CD4-positive, alpha-beta T cell (primary cell): ENCODE results near the gene IQCH. TPM values are rescaled to one million over a fixed set of nuclear protein-coding genes. Genes with fewer than 3 reads are reported as not detected.

Source experiments
- ATAC-seq: fragments of 200-7000 bp; cut with Tn5 transposase; one replicate; pipeline ENCODE4 v1.10.0; 2022; ENCODE audit warnings: mild to moderate bottlenecking; ENCODE audit not compliant: poor library complexity
- CTCF ChIA-PET: fragments of 350-600 bp; sonication (Branson Sonifier 250); formaldehyde crosslinking; loops from one replicate; lab custom pipeline; 2021; ENCODE audit warnings: antibody characterized with exemption, inconsistent platforms; lab: Charles Lee
- POLR2A ChIA-PET: fragments of 350-600 bp; sonication (Branson Sonifier 250); formaldehyde crosslinking; loops from one replicate; lab custom pipeline; 2021; ENCODE audit warnings: antibody characterized with exemption, inconsistent platforms; lab: Charles Lee
- DNase-seq, 14 experiments: peaks; one replicate each; pipeline ENCODE4 v3.0.0-alpha.2; 2013 to 2020; ENCODE audit warnings: mixed read lengths in 2 of 14
- H3K27ac ChIP-seq, 2 donors: one replicate each; pipeline versions ENCODE4 v1.5.1 to v1.7.0; 2013; ENCODE audit warnings: low read length in 2 of 2, low read depth in 1 of 2, mild to moderate bottlenecking in 1 of 2
- H3K27me3 ChIP-seq, 2 experiments: 1 replicate in 1 of 2; 2 replicates in 1 of 2; pipeline versions ENCODE4 v1.6.1 to v1.7.0; 2013; ENCODE audit warnings: low read length in 2 of 2, control low read depth in 1 of 2, mild to moderate bottlenecking in 1 of 2, moderate library complexity in 1 of 2; ENCODE audit not compliant: insufficient read depth in 2 of 2, control insufficient read depth in 1 of 2
- H3K36me3 ChIP-seq: one replicate; pipeline ENCODE4 v1.6.1; 2013; ENCODE audit warnings: low read length, control low read depth; ENCODE audit not compliant: insufficient read depth
- H3K4me1 ChIP-seq: one replicate; pipeline ENCODE4 v1.6.1; 2013; ENCODE audit warnings: low read length, control low read depth; ENCODE audit not compliant: insufficient read depth
- H3K4me3 ChIP-seq: one replicate; pipeline ENCODE4 v1.5.1; 2013; ENCODE audit warnings: mild to moderate bottlenecking, low read length, moderate library complexity
- H3K9me3 ChIP-seq, 2 experiments: 1 replicate in 1 of 2; 2 replicates in 1 of 2; pipeline versions ENCODE4 v1.6.1 to v1.7.0; 2013; ENCODE audit warnings: low read length in 2 of 2, mild to moderate bottlenecking in 2 of 2, control low read depth in 1 of 2, moderate library complexity in 1 of 2; ENCODE audit not compliant: control insufficient read depth in 1 of 2, insufficient read depth in 1 of 2
- H3K27ac Mint-ChIP-seq: one replicate; pipeline ENCODE4 v1.8.0; 2020; ENCODE audit warnings: mixed read lengths
- H3K27me3 Mint-ChIP-seq: one replicate; pipeline ENCODE4 v1.8.0; 2021; ENCODE audit warnings: mixed read lengths
- H3K36me3 Mint-ChIP-seq: one replicate; pipeline ENCODE4 v1.8.0; 2021; ENCODE audit warnings: low read depth, mixed read lengths
- H3K4me1 Mint-ChIP-seq: one replicate; pipeline ENCODE4 v1.8.0; 2021; ENCODE audit warnings: low read depth, mixed read lengths
- H3K4me3 Mint-ChIP-seq: one replicate; pipeline ENCODE4 v1.8.0; 2020; ENCODE audit warnings: mild to moderate bottlenecking, mixed read lengths
- H3K9me3 Mint-ChIP-seq: one replicate; pipeline ENCODE4 v1.8.0; 2020; ENCODE audit warnings: mixed read lengths
- intact Hi-C, 2 experiments: fragments of 100-400 bp; cut with DNase I in 1 of 2; cut with micrococcal nuclease in 1 of 2; formaldehyde crosslinking; loops; one replicate each; pipeline versions ENCODE4 v1.15.1 to v1.9.0; 2023 to 2025; cut with DNase I, micrococcal nuclease
- total RNA-seq, 174 experiments: library from RNA in 2 of 174; stranded (reverse) in 2 of 174; gene quantifications; one replicate each; pipeline ENCODE4 v1.2.3 and lab custom pipeline; 2021 to 2026
- TF ChIP-seq, protein P1 (sequence below): fragments of 200-600 bp; IDR thresholded peaks from one replicate; pipeline ENCODE4 v1.8.0; 2022; ENCODE audit warnings: antibody characterized with exemption, mild to moderate bottlenecking

Gene IQCH
- total RNA-seq, 2 experiments from 2014 or later: 0.85 to 1.3 TPM

DNA sequence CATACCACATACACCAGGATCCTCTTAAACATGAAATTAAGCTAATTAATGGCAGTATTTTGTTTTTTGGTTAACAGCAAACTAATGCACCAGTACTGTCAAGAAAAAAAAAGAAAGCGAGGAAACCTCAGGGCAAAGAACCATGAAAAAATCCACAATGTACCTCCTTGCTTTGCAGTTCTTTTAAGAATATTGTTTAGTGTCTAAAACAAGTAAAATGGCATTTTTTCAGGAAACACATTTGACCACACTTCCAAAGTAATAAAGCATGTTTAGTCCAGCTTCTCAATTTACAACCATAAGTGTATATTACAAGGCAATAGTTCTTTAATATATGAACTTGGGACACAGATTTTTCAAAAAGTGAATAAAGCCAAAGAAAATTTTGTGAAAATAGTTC lies 26.7 kb upstream of the IQCH start:
- DNase-seq (no peak), ATAC-seq (no peak)
- Mint-ChIP-seq H3K27ac (no peak overlapping the region), H3K4me3 (no peak overlapping the region), H3K4me1 (peaks cover 15% of the 10 kb centered on the region), H3K36me3 (peaks cover 76% of the 10 kb centered on the region), H3K9me3 (no peaks in the 10 kb centered on the region), H3K27me3 (no peaks in the 10 kb centered on the region)
- intact Hi-C loops: no loop called here
- H3K36me3 ChIP-seq: peaks cover 30% of the 10 kb centered on the region
- no peak overlapping the region for H3K27ac ChIP-seq
- peaks cover 5% of the 10 kb centered on the region for H3K4me1 ChIP-seq
- no peak overlapping the region for H3K4me3 ChIP-seq
- H3K27me3 ChIP-seq: no peaks in the 10 kb centered on the region
- no peaks in the 10 kb centered on the region for H3K9me3 ChIP-seq
- ChIA-PET POLR2A (no interaction called here), CTCF (interaction anchor here (0.6 to 1.4 kb wide), 2 partner anchors 9 to 91 kb away, joined by 3 to 4 read pairs; no protein-coding TSS in a partner anchor)
- TF ChIP-seq, protein P1, sequence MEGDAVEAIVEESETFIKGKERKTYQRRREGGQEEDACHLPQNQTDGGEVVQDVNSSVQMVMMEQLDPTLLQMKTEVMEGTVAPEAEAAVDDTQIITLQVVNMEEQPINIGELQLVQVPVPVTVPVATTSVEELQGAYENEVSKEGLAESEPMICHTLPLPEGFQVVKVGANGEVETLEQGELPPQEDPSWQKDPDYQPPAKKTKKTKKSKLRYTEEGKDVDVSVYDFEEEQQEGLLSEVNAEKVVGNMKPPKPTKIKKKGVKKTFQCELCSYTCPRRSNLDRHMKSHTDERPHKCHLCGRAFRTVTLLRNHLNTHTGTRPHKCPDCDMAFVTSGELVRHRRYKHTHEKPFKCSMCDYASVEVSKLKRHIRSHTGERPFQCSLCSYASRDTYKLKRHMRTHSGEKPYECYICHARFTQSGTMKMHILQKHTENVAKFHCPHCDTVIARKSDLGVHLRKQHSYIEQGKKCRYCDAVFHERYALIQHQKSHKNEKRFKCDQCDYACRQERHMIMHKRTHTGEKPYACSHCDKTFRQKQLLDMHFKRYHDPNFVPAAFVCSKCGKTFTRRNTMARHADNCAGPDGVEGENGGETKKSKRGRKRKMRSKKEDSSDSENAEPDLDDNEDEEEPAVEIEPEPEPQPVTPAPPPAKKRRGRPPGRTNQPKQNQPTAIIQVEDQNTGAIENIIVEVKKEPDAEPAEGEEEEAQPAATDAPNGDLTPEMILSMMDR: no peak

DNA sequence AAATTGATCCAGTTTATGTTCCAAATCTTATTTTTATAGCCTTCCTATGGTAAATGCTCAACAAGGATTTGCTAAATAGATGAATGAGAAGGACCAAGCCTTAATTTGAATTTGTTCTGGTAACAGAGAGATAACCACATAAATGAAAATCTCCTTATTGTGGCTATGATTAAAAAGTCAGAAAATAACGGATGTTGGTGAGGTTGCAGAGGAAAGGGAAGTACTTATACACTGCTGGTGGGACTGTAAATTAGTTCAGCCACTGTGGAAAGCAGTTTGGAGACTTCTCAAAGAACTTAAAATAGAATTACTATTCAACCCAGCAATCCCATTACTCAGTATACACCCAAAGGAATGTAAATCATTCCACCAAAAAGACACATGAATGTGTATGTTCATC lies 26.3 kb upstream of the IQCH start:
- H3K4me1 Mint-ChIP-seq: peaks cover 15% of the 10 kb centered on the region
- TF ChIP-seq, protein P1: no peak
- no peak for ATAC-seq
- peaks cover 5% of the 10 kb centered on the region for H3K4me1 ChIP-seq
- ChIA-PET POLR2A (no interaction called here), CTCF (interaction anchor here (1.4 kb wide), 1 partner anchor 9 kb away, joined by 4 read pairs; no protein-coding TSS in a partner anchor)
- H3K27ac ChIP-seq: no peak overlapping the region
- no peaks in the 10 kb centered on the region for H3K9me3 Mint-ChIP-seq
- H3K36me3 ChIP-seq: peaks cover 35% of the 10 kb centered on the region
- H3K4me3 Mint-ChIP-seq: no peak overlapping the region
- H3K4me3 ChIP-seq: no peak overlapping the region
- H3K27me3 Mint-ChIP-seq: no peaks in the 10 kb centered on the region
- H3K36me3 Mint-ChIP-seq: peaks cover 81% of the 10 kb centered on the region
- intact Hi-C loops: no loop called here
- peak in 2 of 14 experiments; percentile 5 to 36 for DNase-seq
- H3K9me3 ChIP-seq: no peaks in the 10 kb centered on the region
- no peaks in the 10 kb centered on the region for H3K27me3 ChIP-seq
- no peak overlapping the region for H3K27ac Mint-ChIP-seq

DNA sequence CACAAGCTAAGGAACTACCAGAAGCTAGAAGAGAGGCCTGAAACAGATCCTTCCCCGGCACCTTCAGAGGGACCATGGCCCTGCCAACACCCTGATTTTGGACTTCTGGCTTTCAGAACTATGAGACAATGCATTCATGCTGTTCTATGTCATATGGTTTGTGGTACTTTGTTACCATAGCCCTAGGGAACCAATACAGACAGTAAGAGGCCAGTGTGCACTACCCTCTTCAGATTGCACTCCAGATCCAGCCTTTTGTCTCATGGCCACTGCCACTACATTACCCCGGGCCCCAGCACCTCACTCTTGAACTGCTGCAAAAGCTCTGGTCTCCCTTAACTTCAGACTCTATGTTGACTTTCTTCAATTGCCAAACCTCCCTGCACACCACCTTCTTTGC lies 24.1 kb upstream of the IQCH start:
- CTCF ChIA-PET: no interaction called here
- POLR2A ChIA-PET: no interaction called here

More for the DNA sequence above, 24.1 kb upstream of the IQCH start:
- DNase-seq: no peak
- peaks cover 15% of the 10 kb centered on the region for H3K4me1 Mint-ChIP-seq
- Histone ChIP-seq H3K4me3 (no peak overlapping the region), H3K4me1 (peaks cover 5% of the 10 kb centered on the region), H3K27me3 (no peaks in the 10 kb centered on the region), H3K27ac (no peak overlapping the region), H3K9me3 (no peaks in the 10 kb centered on the region), H3K36me3 (peaks cover 52% of the 10 kb centered on the region)
- intact Hi-C loops: no loop called here
- TF ChIP-seq, protein P1: no peak
- no peak overlapping the region for H3K27ac Mint-ChIP-seq
- H3K36me3 Mint-ChIP-seq: peaks cover 96% of the 10 kb centered on the region
- ATAC-seq: no peak
- H3K27me3 Mint-ChIP-seq: no peaks in the 10 kb centered on the region
- H3K9me3 Mint-ChIP-seq: no peaks in the 10 kb centered on the region
- H3K4me3 Mint-ChIP-seq: no peak overlapping the region
